Left cardiac atrium (tissue), 4 donors: ENCODE results near the gene CREBBP. TPM values are rescaled to one million over a fixed set of nuclear protein-coding genes. Genes with fewer than 3 reads are reported as not detected.
"Not testable (repeated sequence)": the region's sequence is repeated elsewhere in the genome, so short reads cannot be mapped to it uniquely, and the experiment has no call there.

Experiments used
- ATAC-seq, 2 donors: fragments of 200-7000 bp; cut with Tn5 transposase; one replicate each; pipeline ENCODE4 v1.9.1; 2020; ENCODE audit warnings: mild to moderate bottlenecking in 2 of 2, moderate library complexity in 2 of 2
- DNase-seq: peaks from one replicate; pipeline ENCODE4 v3.0.0-alpha.2; 2020
- intact Hi-C, 2 donors: fragments of 100-400 bp; cut with DNase I; formaldehyde crosslinking; loops; one replicate each; pipeline versions ENCODE4 v1.14.1 to v1.15.1; 2022 to 2023
- long read RNA-seq: library from polyadenylated mRNA; unstranded; transcript quantifications from one replicate; pipeline ENCODE4 v2.0.0, GENCODE V29; 2021
- total RNA-seq, 2 donors: library from RNA; stranded (reverse); fragmentation: NEBNext Ultra II Directional; extraction: Animal tissue kit (Norgen Biotek cat#: 25700); gene quantifications; one replicate each; pipeline ENCODE4 v1.2.1, GENCODE V29; 2021
- donor health status: DM: no; HTN: yes; CAD: no.
- donor health status: DM: no; HTN: yes; CAD: no; lungs with severe emphysema.
- donor health status: DM: yes; HTN: yes; CAD: no.
- donor health status: Dilated cardiomyopathy.

CREBBP gene
- total RNA-seq, result 10 to 100 TPM; 39.0 to 39.3 TPM
- long read RNA-seq, partial matches to known transcripts, result 23 of 28 reads
- long read RNA-seq, other reads (novel, unspliced or antisense), result 5 of 28 reads

GRCh38 chr16:3880623-3881498 is at the start of gene CREBBP:
TSS of gene CREBBP (minus strand) at chr16:3880713. CDS start at chr16:3879916, 797 bp downstream.
- DNase-seq (peak; percentile 86), ATAC-seq (peak; percentile 91 to 93)
- intact Hi-C loops, result loop anchor here in 1 of 2 donors (5.0 kb wide), 1 partner anchor 189 kb away; no protein-coding TSS in a partner anchor

GRCh38 chr16:3927147-3927546 is 46.6 kb upstream of the CREBBP start:
- DNase-seq, ATAC-seq, intact Hi-C loops: not testable (repeated sequence)

GRCh38 chr16:3924763-3925162 is 44.2 kb upstream of the CREBBP start:
- ATAC-seq (no peak), DNase-seq (no peak)
- intact Hi-C loops, result no loop called here

- ATAC-seq (no peak), DNase-seq (no peak)
- intact Hi-C loops, result no loop called here
Measured at GRCh38 chr16:3922241-3922640, 41.7 kb upstream of the CREBBP start.

- intact Hi-C loops, result no loop called here
- ATAC-seq, result no peak
- no peak for DNase-seq
Measured at GRCh38 chr16:3920206-3920605, 39.7 kb upstream of the CREBBP start.

GRCh38 chr16:3919413-3919812 is 38.9 kb upstream of the CREBBP start:
- ATAC-seq, result no peak
- no peak for DNase-seq
- intact Hi-C loops, result no loop called here

GRCh38 chr16:3915426-3916260 is 35.1 kb upstream of the CREBBP start:
- ATAC-seq (no peak), DNase-seq (no peak)
- intact Hi-C loops, result no loop called here

GRCh38 chr16:3912897-3913296 is 32.4 kb upstream of the CREBBP start:
- ATAC-seq, result no peak
- intact Hi-C loops, result no loop called here
- DNase-seq, result no peak

GRCh38 chr16:3912373-3912772 is 31.9 kb upstream of the CREBBP start:
- intact Hi-C loops, result no loop called here
- DNase-seq, result no peak
- no peak for ATAC-seq

- ATAC-seq, intact Hi-C loops, DNase-seq: not testable (repeated sequence)
Measured at GRCh38 chr16:3911741-3912140, 31.2 kb upstream of the CREBBP start.

GRCh38 chr16:3909791-3910583 is 29.5 kb upstream of the CREBBP start:
- DNase-seq (no peak), ATAC-seq (no peak)
- intact Hi-C loops, result no loop called here

- ATAC-seq (no peak), DNase-seq (no peak)
- intact Hi-C loops, result no loop called here
Measured at GRCh38 chr16:3908951-3909437, 28.5 kb upstream of the CREBBP start.

GRCh38 chr16:3907586-3907985 is 27.1 kb upstream of the CREBBP start:
- DNase-seq (no peak), ATAC-seq (no peak)
- intact Hi-C loops, result no loop called here

GRCh38 chr16:3906363-3906762 is 25.9 kb upstream of the CREBBP start:
- ATAC-seq (no peak), DNase-seq (no peak)

GRCh38 chr16:3904875-3905274 is 24.4 kb upstream of the CREBBP start:
- ATAC-seq (no peak), DNase-seq (no peak)
- intact Hi-C loops, result no loop called here

More at GRCh38 chr16:3906363-3906762, 25.9 kb upstream of the CREBBP start:
- intact Hi-C loops, result no loop called here

- DNase-seq (no peak), ATAC-seq (no peak)
- intact Hi-C loops, result no loop called here
Measured at GRCh38 chr16:3890091-3890490, 9.6 kb upstream of the CREBBP start.

- intact Hi-C loops, result no loop called here
- ATAC-seq (no peak), DNase-seq (no peak)
Measured at GRCh38 chr16:3889059-3889458, 8.5 kb upstream of the CREBBP start.

GRCh38 chr16:3885999-3886398 is 5.5 kb upstream of the CREBBP start:
- ATAC-seq, intact Hi-C loops, DNase-seq: not testable (repeated sequence)

- intact Hi-C loops, result loop anchor here in 1 of 2 donors (5.0 kb wide), 1 partner anchor 192 kb away; no protein-coding TSS in a partner anchor
- ATAC-seq (no peak), DNase-seq (no peak)
Measured at GRCh38 chr16:3884398-3884797, 3.9 kb upstream of the CREBBP start.
